Embryonic facial prominence (tissue), 1 donor: ENCODE data around the gene DCAF8.

ENCODE experiments used
- DNase-seq: peaks from one replicate; pipeline ENCODE4 v3.0.0-alpha.2; 2016; ENCODE audit errors: extremely low spot score

The DCAF8 gene

DNA sequence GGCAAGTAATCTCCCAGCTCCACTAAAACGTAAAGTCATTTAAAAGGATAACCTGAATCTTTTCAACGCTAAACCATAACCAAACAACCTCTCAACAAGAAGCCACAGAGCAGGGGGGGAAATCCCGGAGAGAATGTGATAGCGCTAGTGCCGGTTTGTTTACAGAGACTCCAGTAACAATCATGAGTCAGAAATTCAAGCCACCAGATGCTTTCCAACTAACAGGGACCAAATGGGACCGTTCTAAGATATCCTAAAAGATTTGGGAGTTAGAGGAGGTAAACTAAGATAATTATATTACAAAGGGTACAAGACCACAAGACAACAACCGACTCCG is 825 bp downstream of the DCAF8 start:
- peak; percentile 22 for DNase-seq

DNA sequence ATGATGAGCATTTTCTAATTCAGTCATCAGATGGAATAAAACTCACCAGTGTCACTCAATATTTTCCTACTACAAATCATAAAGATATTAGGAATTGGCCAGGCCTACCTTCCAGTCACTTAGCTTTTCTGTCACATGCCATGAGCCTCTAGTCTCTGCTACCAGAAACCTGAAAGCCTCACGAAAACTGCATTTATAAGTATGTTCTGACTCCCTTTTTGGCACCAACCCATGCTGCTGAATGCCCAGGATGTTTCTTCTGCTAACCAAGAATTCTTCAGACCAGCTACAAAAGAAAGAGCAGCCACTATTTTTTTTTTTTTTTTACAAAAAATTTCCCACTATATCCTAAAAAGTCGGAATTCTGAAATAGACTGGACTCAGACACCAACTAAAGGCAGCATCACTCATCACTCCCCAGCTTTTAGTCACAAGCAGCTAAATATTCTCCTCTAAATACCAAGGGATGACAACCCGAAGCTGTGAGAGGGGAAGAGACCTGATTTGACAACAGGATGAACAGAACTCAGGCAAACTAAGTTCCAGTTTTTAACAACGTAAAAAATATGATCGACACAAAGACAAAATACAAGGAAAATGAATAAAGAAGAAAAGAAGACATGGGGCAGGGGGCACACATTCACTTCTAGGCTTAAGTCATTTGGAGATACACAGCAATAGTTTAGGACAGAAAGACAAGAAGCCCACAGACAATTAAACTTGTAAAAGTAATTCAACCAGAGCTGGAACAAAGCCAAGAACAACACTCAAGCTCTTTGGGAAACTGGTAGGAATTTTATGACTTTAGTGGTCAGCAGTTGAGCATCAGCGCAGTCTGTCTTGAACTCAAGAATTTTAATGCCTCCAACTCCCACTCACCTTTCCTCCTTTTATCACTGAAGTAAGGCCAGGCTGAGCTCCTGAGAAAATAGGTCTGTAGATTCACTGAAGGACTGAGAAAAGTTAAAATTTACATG is 1.7 kb downstream of the DCAF8 start:
- no peak for DNase-seq

GRCh38 chr1:160258177-160258798 is 4.1 kb downstream of the DCAF8 start:
- no peak for DNase-seq

GRCh38 chr1:160257411-160258015 is 4.8 kb downstream of the DCAF8 start:
- DNase-seq: no peak

- DNase-seq: no peak
Observed at GRCh38 chr1:160256396-160257046, 5.8 kb downstream of the DCAF8 start.

GRCh38 chr1:160255781-160256300 is 6.5 kb downstream of the DCAF8 start:
- DNase-seq: no peak

DNA sequence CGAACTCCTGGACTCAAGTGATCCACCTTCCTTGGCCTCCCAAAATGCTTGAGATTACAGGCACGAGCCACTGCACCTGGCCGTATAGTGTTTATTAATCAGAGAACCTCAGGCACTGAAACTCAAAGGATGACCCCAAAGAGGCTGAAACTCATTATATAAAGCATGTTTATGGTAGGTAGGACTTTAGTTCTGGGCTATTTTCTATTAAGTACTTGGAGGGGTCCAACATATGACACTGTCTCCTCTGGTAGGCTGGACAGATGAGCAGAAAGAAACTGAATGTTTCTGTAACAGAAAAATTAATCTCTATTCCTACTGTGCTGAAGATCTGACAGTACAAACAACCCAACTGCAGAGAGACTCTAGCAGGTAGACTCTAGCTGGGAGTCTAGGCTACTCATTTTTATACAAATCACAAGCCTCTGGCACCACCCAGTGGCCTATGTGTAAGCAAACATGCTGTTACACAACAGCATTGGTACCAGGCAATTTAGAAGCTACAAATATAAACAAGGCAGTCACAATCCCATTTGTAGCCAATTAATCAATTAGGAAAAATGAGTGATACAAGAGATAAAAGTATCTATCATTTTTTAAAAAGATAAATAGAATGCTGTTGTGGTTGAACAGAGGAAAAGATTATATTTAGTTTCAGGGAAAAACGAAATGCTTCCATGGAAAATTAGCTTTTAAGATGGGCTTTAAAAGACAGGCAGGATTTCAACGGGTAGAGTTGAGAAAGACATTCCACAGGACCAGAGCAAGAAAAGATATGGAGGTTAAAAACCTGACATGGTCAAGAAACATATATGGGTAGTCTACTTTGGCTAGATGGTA is 10.4 kb downstream of the DCAF8 start:
- peak; percentile 57 for DNase-seq

DNA sequence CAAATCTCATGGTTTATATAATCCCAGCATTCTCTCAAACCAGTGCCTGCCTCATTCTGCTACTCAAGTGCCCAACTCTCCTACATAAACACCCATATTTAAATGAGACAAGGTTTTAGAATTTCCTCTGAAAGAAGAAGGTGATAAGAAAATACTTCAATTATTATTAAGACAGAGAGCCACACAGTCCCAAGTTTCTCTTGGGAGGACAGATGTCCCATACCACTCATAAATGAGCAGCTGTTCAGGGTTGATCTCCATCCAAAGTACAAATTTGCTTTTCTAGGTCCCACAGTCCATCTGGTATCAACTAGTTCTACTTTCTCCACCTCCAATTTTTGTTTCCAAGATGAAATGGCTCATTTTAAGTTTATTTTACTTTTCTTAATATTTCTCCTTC is 11.3 kb downstream of the DCAF8 start:
- DNase-seq: no peak

GRCh38 chr1:160247053-160247452 is 15.3 kb downstream of the DCAF8 start:
- no peak for DNase-seq

DNA sequence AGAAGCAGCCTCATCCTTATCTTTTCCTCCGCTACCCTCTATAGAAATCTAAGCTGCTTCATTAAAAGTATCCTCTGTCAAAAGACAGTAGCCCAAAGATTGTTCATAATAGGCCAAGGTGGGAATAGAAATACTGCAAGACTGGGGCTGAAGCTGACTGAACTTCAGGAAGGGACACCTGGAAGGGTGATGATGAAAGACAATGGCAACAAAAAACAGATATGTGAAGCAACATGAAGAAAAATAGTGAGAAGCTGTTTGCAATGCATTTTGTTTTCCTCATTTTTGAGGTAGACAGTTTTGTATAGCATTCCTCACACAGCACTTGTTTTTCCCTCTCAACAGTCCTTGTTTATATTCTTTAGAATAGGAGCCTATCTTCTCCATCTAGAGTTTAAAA is 16.9 kb downstream of the DCAF8 start:
- no peak for DNase-seq

DNA sequence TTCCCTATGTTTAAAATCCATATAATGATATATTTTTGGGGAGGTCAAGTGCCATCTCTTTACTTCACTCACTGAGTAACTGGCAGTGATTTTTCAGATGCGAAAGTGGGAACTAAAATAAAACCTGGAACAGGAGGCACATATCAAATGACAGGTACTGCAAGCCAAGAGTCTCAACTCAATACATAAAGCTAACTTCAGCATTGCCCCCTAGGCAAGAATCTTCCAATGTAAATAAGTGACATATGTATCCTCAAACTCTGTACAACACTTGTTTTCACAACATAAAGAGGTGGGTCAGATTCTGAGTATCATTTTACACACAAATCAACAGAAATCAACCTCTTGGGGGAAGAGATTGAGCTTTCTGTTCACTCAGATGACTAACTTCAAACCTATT is 18.1 kb downstream of the DCAF8 start:
- no peak for DNase-seq

GRCh38 chr1:160243767-160244166 is 18.6 kb downstream of the DCAF8 start:
- no peak for DNase-seq

DNA sequence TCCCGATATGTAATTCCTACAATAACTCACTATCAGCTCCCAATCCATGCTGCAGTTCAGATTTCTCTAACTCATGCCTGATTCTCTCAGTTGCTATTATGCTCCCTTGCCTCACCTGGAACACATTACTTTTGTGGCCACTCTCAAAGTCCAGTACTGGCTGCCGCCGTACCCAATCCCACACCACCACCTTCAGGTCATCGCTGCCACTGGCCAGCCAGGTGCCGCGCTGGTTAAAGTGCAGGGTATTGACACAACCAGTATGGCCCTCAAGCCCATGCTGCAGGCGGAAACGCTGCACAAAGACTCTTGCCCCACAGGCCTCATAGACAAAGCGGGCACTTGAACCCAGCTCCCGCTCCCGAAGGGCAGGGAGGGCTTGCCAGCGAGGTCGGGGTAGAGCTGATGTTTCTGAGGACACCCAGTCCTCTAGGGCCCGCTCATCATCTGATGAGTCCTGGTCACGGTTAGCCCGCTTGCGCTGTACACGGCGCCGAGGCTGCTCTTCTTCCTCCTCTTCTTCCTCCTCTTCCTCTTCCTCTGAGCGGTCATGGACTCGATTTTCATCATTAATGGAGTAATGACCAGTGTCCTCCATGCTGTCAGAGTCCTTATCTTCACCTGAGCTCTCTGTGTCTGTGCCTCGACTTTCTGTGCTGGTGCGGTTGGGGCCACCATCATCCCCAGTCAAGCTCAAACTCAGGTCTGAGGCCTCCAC is 22.6 kb downstream of the DCAF8 start:
- DNase-seq: no peak

- no peak for DNase-seq
Observed at GRCh38 chr1:160238408-160238807, 23.9 kb downstream of the DCAF8 start.

GRCh38 chr1:160237558-160237957 is 24.8 kb downstream of the DCAF8 start:
- no peak for DNase-seq

DNA sequence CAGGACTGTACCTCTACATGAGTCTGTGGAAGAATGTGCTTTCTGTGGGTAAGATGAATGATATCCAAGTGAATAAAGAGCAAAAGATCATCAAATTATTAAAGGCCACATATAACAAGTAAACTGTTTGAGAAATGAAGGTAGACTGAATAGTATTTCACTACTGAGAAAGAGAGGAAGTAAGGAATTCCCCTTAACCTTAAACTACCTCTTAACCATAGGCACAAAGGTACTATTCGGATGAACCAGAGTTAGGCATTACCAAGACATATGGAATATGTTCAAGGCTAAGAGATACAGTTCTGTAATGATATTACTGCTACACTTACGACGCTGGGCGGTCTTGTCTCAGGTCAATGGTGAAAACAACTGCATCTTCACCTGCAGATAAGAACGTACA is 25.5 kb downstream of the DCAF8 start:
- DNase-seq: no peak

DNA sequence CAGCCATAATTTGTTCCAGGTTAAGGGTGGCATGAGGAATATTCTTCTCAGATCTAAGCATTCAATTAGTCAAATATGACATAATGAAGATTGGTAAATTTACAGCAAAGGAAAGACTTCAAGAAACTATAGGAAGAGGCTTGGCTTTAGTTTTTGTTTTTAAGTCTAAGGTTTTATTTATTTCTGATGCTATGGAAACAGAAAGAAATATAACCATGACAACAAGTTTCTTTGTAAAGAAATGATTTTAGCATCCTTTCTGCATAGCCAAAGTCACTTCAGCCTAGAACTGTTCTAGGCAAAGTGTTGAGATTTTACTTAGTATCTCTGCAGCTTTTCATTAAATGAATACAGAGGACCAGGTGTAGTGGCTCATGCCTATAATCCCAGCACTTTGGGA is 29.4 kb downstream of the DCAF8 start:
- DNase-seq: no peak

GRCh38 chr1:160228431-160228830 is 33.9 kb downstream of the DCAF8 start:
- no peak for DNase-seq

GRCh38 chr1:160227561-160227960 is 34.8 kb downstream of the DCAF8 start:
- no peak for DNase-seq

- no peak for DNase-seq
Observed at GRCh38 chr1:160227034-160227433, 35.3 kb downstream of the DCAF8 start.

- DNase-seq: no peak
Observed at GRCh38 chr1:160226623-160227022, 35.7 kb downstream of the DCAF8 start.
